ENCODE data around the gene PSMB9. TPM values are rescaled to one million over a fixed set of nuclear protein-coding genes. Genes with fewer than 3 reads are reported as not detected.
A peak's percentile ranks its signal among the peaks of the same experiment; 100 is the strongest.

PSMB9 gene
- total and polyA plus RNA-seq, 2 experiments from 2014 or later: 2.8 to 5.5 TPM

DNA sequence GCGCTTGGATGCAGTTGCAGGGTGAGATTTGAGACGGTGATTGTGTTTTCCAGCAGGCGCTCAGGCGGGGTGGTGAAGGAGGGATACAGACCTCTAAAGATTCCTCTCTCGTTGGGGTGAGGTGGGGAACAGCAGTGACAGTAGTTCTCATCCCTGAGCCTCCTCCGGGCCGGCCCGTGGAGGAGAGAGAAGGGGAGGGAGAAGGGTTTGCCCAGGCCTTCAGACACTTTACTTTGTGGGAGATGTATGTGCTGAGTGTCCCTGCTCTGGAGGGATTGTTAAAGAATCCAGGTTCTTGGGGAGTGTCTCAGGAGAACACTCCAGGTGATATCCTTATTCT is 41.0 kb downstream of the PSMB9 start:
- H3K27ac ChIP-seq (ENCODE audit: low read depth): no peak overlapping the region
- Mint-ChIP-seq H3K27me3 (ENCODE audit: insufficient read depth, low read depth, poor library complexity) (peaks cover 14% of the 10 kb centered on the region), H3K4me1 (peaks cover 10% of the 10 kb centered on the region)

More for the DNA sequence above, 41.0 kb downstream of the PSMB9 start:
- no peaks in the 10 kb centered on the region for H3F3A ChIP-seq (replicated peaks; ENCODE audit: low read depth)
- H3K9me3 Mint-ChIP-seq: no peaks in the 10 kb centered on the region; the same call in 2 of the 3 replicates
- DNase-seq (ENCODE audit: low spot score): no peak
- no peaks in the 10 kb centered on the region for H3K9me2 ChIP-seq (ENCODE audit: insufficient read depth)
- no peak; the same call in 1 of the 3 replicates for ATAC-seq
- H3K36me3 ChIP-seq (ENCODE audit: insufficient read depth): no peaks in the 10 kb centered on the region
- H3K27me3 ChIP-seq (ENCODE audit: insufficient read depth): no peaks in the 10 kb centered on the region
- peak overlapping the region; percentile 94 for H3K4me3 Mint-ChIP-seq
- no peak for TF ChIP-seq NANOG (IDR thresholded peaks at IDR 0.05; ENCODE audit: borderline replicate concordance)
- TF ChIP-seq JUNB (IDR thresholded peaks at IDR 0.05; ENCODE audit: unreplicated experiment): no peak
- no peak for TF ChIP-seq POLR2AphosphoS5 (IDR thresholded peaks at IDR 0.05; ENCODE audit: low read depth)
- no peak for TF ChIP-seq CREB1 (CRISPR knock-in tag; IDR thresholded peaks at IDR 0.05; ENCODE audit: low read depth)
- no peak for TF ChIP-seq EZH2phosphoT487 (IDR thresholded peaks at IDR 0.05; ENCODE audit: unreplicated experiment)
- TF ChIP-seq ZNF114 (CRISPR knock-in tag; IDR thresholded peaks at IDR 0.05): no peak
- TF ChIP-seq, protein P1, sequence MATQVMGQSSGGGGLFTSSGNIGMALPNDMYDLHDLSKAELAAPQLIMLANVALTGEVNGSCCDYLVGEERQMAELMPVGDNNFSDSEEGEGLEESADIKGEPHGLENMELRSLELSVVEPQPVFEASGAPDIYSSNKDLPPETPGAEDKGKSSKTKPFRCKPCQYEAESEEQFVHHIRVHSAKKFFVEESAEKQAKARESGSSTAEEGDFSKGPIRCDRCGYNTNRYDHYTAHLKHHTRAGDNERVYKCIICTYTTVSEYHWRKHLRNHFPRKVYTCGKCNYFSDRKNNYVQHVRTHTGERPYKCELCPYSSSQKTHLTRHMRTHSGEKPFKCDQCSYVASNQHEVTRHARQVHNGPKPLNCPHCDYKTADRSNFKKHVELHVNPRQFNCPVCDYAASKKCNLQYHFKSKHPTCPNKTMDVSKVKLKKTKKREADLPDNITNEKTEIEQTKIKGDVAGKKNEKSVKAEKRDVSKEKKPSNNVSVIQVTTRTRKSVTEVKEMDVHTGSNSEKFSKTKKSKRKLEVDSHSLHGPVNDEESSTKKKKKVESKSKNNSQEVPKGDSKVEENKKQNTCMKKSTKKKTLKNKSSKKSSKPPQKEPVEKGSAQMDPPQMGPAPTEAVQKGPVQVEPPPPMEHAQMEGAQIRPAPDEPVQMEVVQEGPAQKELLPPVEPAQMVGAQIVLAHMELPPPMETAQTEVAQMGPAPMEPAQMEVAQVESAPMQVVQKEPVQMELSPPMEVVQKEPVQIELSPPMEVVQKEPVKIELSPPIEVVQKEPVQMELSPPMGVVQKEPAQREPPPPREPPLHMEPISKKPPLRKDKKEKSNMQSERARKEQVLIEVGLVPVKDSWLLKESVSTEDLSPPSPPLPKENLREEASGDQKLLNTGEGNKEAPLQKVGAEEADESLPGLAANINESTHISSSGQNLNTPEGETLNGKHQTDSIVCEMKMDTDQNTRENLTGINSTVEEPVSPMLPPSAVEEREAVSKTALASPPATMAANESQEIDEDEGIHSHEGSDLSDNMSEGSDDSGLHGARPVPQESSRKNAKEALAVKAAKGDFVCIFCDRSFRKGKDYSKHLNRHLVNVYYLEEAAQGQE (IDR thresholded peaks at IDR 0.05; ENCODE audit: unreplicated experiment): no peak
- TF ChIP-seq, protein P2, sequence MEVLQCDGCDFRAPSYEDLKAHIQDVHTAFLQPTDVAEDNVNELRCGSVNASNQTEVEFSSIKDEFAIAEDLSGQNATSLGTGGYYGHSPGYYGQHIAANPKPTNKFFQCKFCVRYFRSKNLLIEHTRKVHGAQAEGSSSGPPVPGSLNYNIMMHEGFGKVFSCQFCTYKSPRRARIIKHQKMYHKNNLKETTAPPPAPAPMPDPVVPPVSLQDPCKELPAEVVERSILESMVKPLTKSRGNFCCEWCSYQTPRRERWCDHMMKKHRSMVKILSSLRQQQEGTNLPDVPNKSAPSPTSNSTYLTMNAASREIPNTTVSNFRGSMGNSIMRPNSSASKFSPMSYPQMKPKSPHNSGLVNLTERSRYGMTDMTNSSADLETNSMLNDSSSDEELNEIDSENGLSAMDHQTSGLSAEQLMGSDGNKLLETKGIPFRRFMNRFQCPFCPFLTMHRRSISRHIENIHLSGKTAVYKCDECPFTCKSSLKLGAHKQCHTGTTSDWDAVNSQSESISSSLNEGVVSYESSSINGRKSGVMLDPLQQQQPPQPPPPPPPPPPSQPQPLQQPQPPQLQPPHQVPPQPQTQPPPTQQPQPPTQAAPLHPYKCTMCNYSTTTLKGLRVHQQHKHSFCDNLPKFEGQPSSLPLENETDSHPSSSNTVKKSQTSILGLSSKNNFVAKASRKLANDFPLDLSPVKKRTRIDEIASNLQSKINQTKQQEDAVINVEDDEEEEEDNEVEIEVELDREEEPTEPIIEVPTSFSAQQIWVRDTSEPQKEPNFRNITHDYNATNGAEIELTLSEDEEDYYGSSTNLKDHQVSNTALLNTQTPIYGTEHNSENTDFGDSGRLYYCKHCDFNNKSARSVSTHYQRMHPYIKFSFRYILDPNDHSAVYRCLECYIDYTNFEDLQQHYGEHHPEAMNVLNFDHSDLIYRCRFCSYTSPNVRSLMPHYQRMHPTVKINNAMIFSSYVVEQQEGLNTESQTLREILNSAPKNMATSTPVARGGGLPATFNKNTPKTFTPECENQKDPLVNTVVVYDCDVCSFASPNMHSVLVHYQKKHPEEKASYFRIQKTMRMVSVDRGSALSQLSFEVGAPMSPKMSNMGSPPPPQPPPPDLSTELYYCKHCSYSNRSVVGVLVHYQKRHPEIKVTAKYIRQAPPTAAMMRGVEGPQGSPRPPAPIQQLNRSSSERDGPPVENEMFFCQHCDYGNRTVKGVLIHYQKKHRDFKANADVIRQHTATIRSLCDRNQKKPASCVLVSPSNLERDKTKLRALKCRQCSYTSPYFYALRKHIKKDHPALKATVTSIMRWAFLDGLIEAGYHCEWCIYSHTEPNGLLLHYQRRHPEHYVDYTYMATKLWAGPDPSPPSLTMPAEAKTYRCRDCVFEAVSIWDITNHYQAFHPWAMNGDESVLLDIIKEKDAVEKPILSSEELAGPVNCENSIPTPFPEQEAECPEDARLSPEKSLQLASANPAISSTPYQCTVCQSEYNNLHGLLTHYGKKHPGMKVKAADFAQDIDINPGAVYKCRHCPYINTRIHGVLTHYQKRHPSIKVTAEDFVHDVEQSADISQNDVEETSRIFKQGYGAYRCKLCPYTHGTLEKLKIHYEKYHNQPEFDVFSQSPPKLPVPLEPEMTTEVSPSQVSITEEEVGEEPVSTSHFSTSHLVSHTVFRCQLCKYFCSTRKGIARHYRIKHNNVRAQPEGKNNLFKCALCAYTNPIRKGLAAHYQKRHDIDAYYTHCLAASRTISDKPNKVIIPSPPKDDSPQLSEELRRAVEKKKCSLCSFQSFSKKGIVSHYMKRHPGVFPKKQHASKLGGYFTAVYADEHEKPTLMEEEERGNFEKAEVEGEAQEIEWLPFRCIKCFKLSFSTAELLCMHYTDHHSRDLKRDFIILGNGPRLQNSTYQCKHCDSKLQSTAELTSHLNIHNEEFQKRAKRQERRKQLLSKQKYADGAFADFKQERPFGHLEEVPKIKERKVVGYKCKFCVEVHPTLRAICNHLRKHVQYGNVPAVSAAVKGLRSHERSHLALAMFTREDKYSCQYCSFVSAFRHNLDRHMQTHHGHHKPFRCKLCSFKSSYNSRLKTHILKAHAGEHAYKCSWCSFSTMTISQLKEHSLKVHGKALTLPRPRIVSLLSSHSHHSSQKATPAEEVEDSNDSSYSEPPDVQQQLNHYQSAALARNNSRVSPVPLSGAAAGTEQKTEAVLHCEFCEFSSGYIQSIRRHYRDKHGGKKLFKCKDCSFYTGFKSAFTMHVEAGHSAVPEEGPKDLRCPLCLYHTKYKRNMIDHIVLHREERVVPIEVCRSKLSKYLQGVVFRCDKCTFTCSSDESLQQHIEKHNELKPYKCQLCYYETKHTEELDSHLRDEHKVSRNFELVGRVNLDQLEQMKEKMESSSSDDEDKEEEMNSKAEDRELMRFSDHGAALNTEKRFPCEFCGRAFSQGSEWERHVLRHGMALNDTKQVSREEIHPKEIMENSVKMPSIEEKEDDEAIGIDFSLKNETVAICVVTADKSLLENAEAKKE (CRISPR knock-in tag; IDR thresholded peaks at IDR 0.05): no peak
- TF ChIP-seq STAT1 (IDR thresholded peaks at IDR 0.05; ENCODE audit: unreplicated experiment): no peak
- TF ChIP-seq EZH2 (IDR thresholded peaks at IDR 0.05; ENCODE audit: low read depth, unreplicated experiment): no peak
- TF ChIP-seq ETS1 (IDR thresholded peaks at IDR 0.05): no peak
- no peak for TF ChIP-seq CTCF (conservative IDR thresholded peaks at IDR 0.05; ENCODE audit: low read depth in 2 of 2)
- TF ChIP-seq ZNF331 (CRISPR knock-in tag; IDR thresholded peaks at IDR 0.05; ENCODE audit: low read depth): no peak
- no peaks in the 10 kb centered on the region for H3K36me3 Mint-ChIP-seq (ENCODE audit: low read depth)
- no peaks in the 10 kb centered on the region; the same call in 1 of the 2 replicates for H4K20me1 ChIP-seq (replicated peaks; ENCODE audit: insufficient read depth)
- peak overlapping the region; percentile 98 for H2AFZ ChIP-seq
- H3K27ac Mint-ChIP-seq: peak overlapping the region; percentile 52
- H3K4me2 ChIP-seq: peak overlapping the region; percentile 91
- peaks cover 8% of the 10 kb centered on the region; the same call in 1 of the 2 replicates for H3K79me2 ChIP-seq (replicated peaks; ENCODE audit: insufficient read depth)
- H3K4me1 ChIP-seq (ENCODE audit: insufficient read depth): peaks cover 8% of the 10 kb centered on the region; the same call in 1 of the 2 replicates
- peak overlapping the region; percentile 97 for H3K4me3 ChIP-seq
